SU-DHL-6 (cell line): ENCODE measurements around the gene FSHR.

Source experiments
- EZH2phosphoT487 ChIP-seq: fragments of 200-600 bp; sonication (generic), shearing (Covaris generic); conservative IDR thresholded peaks from 2 replicates; pipeline ENCODE4 v1.6.1; 2018; ENCODE audit warnings: mild to moderate bottlenecking, antibody characterized with exemption, low read length, moderate library complexity, mixed read lengths
- TF ChIP-seq, protein P1 (sequence below): fragments of 200-600 bp; sonication (generic); IDR thresholded peaks from one replicate; pipeline ENCODE4 v1.5.1; 2017; ENCODE audit warnings: antibody characterized with exemption, mild to moderate bottlenecking, low read length, moderate library complexity; ENCODE audit not compliant: insufficient read depth, poor library complexity, severe bottlenecking

DNA sequence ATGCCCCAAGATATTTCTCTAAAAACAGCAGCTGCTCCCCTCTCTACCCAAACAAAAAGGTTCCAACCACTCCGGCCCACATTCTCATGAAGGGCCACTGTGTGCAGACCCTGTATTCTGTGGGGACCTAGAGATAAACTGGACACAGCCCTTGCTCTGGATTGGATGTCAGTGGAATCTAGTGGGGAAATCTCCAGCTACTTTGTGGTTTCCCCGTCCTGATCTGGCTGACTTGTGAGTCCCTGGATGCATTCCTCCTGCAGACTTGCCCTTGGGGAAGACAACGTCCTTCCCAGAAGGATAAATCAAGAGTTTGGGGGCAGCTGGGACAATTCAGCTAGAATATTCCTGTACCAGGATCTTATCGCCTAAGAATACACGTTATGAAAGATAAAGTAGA is 151.1 kb downstream of the FSHR start:
- TF ChIP-seq, protein P1, sequence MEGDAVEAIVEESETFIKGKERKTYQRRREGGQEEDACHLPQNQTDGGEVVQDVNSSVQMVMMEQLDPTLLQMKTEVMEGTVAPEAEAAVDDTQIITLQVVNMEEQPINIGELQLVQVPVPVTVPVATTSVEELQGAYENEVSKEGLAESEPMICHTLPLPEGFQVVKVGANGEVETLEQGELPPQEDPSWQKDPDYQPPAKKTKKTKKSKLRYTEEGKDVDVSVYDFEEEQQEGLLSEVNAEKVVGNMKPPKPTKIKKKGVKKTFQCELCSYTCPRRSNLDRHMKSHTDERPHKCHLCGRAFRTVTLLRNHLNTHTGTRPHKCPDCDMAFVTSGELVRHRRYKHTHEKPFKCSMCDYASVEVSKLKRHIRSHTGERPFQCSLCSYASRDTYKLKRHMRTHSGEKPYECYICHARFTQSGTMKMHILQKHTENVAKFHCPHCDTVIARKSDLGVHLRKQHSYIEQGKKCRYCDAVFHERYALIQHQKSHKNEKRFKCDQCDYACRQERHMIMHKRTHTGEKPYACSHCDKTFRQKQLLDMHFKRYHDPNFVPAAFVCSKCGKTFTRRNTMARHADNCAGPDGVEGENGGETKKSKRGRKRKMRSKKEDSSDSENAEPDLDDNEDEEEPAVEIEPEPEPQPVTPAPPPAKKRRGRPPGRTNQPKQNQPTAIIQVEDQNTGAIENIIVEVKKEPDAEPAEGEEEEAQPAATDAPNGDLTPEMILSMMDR, result no peak
- TF ChIP-seq EZH2phosphoT487, result no peak
